Osteocyte (in vitro differentiated cells): ENCODE measurements around the gene SENP8. TPM values are rescaled to one million over a fixed set of nuclear protein-coding genes. Genes with fewer than 3 reads are reported as not detected.
"Not testable (repeated sequence)": the region's sequence is repeated elsewhere in the genome, so short reads cannot be mapped to it uniquely, and the experiment has no call there.

ENCODE experiments used
- DNase-seq: peaks from one replicate; pipeline ENCODE4 v3.0.0; 2021; ENCODE audit warnings: mixed read lengths; ENCODE audit not compliant: unreplicated experiment; ENCODE audit errors: extremely low spot score
- H3K27ac Mint-ChIP-seq: one replicate; pipeline ENCODE4 v1.8.0; 2021; ENCODE audit warnings: mild to moderate bottlenecking, mixed read lengths; ENCODE audit not compliant: unreplicated experiment
- H3K27me3 Mint-ChIP-seq: one replicate; pipeline ENCODE4 v1.8.0; 2021; ENCODE audit warnings: mixed read lengths; ENCODE audit not compliant: unreplicated experiment
- H3K36me3 Mint-ChIP-seq: one replicate; pipeline ENCODE4 v1.8.0; 2021; ENCODE audit warnings: mixed read lengths; ENCODE audit not compliant: unreplicated experiment
- H3K4me1 Mint-ChIP-seq: one replicate; pipeline ENCODE4 v1.8.0; 2021; ENCODE audit warnings: mixed read lengths; ENCODE audit not compliant: unreplicated experiment
- H3K4me3 Mint-ChIP-seq: one replicate; pipeline ENCODE4 v1.8.0; 2021; ENCODE audit warnings: mild to moderate bottlenecking, moderate library complexity, mixed read lengths; ENCODE audit not compliant: unreplicated experiment
- H3K9me3 Mint-ChIP-seq: one replicate; pipeline ENCODE4 v1.8.0; 2021; ENCODE audit warnings: mixed read lengths; ENCODE audit not compliant: unreplicated experiment
- total RNA-seq: library from RNA; stranded (reverse); gene quantifications from 2 replicates; pipeline ENCODE4 v1.2.1, GENCODE V29; 2021
- TF ChIP-seq, protein P1 (sequence below): fragments of 200-600 bp; sonication (generic); IDR thresholded peaks from 2 replicates; pipeline ENCODE4 v1.5.0; 2021; ENCODE audit warnings: antibody characterized with exemption, mild to moderate bottlenecking, moderate library complexity

Gene SENP8
- total RNA-seq, 1 donor from 2014 or later: 4.0 TPM

DNA sequence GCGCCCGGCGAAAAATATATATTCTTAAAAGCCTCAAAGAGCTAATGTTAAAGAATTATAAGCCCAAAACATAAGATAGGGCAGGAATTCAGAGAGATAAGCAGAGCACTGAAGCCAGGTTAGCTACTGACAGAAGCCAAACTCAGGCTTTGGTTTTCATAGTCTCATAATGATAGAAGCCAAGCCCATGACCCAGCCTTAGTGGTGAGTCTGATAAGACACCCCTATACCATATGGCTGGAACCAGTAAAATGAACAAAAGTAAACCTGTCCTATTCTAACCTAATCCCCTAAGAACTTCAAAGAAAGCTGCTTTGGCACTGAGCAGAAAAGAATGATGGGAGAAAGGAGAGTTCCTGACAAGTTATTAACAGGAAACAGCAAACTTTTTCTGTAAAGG, 26.2 kb upstream of the SENP8 start:
- H3K27ac Mint-ChIP-seq: no peak overlapping the region
- H3K27me3 Mint-ChIP-seq: no peaks in the 10 kb centered on the region
- TF ChIP-seq, protein P1, sequence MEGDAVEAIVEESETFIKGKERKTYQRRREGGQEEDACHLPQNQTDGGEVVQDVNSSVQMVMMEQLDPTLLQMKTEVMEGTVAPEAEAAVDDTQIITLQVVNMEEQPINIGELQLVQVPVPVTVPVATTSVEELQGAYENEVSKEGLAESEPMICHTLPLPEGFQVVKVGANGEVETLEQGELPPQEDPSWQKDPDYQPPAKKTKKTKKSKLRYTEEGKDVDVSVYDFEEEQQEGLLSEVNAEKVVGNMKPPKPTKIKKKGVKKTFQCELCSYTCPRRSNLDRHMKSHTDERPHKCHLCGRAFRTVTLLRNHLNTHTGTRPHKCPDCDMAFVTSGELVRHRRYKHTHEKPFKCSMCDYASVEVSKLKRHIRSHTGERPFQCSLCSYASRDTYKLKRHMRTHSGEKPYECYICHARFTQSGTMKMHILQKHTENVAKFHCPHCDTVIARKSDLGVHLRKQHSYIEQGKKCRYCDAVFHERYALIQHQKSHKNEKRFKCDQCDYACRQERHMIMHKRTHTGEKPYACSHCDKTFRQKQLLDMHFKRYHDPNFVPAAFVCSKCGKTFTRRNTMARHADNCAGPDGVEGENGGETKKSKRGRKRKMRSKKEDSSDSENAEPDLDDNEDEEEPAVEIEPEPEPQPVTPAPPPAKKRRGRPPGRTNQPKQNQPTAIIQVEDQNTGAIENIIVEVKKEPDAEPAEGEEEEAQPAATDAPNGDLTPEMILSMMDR: no peak
- H3K36me3 Mint-ChIP-seq: peaks cover 9% of the 10 kb centered on the region
- H3K9me3 Mint-ChIP-seq: peaks cover 4% of the 10 kb centered on the region
- no peaks in the 10 kb centered on the region for H3K4me1 Mint-ChIP-seq
- no peak for DNase-seq
- H3K4me3 Mint-ChIP-seq: no peak overlapping the region

DNA sequence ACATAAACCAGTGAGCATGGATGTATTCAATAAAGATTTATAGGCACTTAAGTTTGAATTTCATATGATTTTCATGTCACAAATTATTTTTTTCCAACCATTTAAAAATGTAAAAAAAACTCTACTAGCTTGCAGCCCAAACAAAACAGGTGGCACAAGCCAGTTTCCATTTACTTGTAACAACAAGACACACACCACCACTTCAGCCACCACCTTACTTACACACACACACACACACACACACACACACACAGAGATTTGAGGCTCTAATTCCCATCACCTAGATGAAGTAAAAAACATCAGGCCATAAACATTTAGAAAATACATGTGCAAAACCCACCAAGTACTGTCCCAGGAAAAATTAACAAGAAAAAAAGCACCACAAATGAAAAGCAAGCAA, 25.5 kb upstream of the SENP8 start:
- H3K27ac Mint-ChIP-seq: no peak overlapping the region
- H3K9me3 Mint-ChIP-seq: peaks cover 4% of the 10 kb centered on the region
- peaks cover 9% of the 10 kb centered on the region for H3K36me3 Mint-ChIP-seq

GRCh38 chr15:72096796-72097195, 21.4 kb upstream of the SENP8 start:
- peaks cover 3% of the 10 kb centered on the region for H3K4me1 Mint-ChIP-seq
- H3K27me3 Mint-ChIP-seq: no peaks in the 10 kb centered on the region
- no peak for DNase-seq
- peaks cover 4% of the 10 kb centered on the region for H3K9me3 Mint-ChIP-seq
- no peak overlapping the region for H3K27ac Mint-ChIP-seq
- peaks cover 7% of the 10 kb centered on the region for H3K36me3 Mint-ChIP-seq
- no peak overlapping the region for H3K4me3 Mint-ChIP-seq
- TF ChIP-seq, protein P1: no peak

More for the DNA sequence above, 25.5 kb upstream of the SENP8 start:
- Mint-ChIP-seq H3K27me3 (no peaks in the 10 kb centered on the region), H3K4me1 (no peaks in the 10 kb centered on the region), H3K4me3 (no peak overlapping the region)
- TF ChIP-seq, protein P1: no peak
- DNase-seq: no peak

- Mint-ChIP-seq H3K27me3 (no peaks in the 10 kb centered on the region), H3K27ac (no peak overlapping the region), H3K4me3 (no peak overlapping the region), H3K9me3 (peaks cover 4% of the 10 kb centered on the region), H3K4me1 (peaks cover 5% of the 10 kb centered on the region), H3K36me3 (peaks cover 4% of the 10 kb centered on the region)
- no peak for DNase-seq
- TF ChIP-seq, protein P1: no peak
Measured at GRCh38 chr15:72098040-72098439, 20.2 kb upstream of the SENP8 start.

GRCh38 chr15:72099155-72099554, 19.0 kb upstream of the SENP8 start:
- Mint-ChIP-seq H3K36me3 (peaks cover 4% of the 10 kb centered on the region), H3K27me3 (no peaks in the 10 kb centered on the region), H3K4me3 (no peak overlapping the region), H3K27ac (no peak overlapping the region), H3K9me3 (peaks cover 4% of the 10 kb centered on the region), H3K4me1 (peaks cover 5% of the 10 kb centered on the region)
- TF ChIP-seq, protein P1: no peak
- DNase-seq: no peak

DNA sequence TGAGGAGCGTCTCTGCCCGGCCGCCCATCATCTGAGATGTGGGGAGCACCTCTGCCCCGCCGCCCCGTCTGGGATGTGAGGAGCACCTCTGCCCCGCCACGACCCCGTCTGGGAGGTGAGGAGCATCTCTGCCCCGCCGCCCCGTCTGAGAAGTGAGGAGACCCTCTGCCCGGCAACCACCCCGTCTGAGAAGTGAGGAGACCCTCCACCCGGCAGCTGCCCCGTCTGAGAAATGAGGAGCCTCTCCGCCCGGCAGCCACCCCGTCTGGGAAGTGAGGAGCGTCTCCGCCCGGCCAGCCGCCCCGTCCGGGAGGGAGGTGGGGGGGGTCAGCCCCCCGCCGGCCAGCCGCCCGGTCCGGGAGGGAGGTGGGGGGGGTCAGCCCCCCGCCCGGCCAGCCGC, 17.7 kb upstream of the SENP8 start:
- H3K27ac Mint-ChIP-seq, H3K36me3 Mint-ChIP-seq, H3K4me1 Mint-ChIP-seq, H3K9me3 Mint-ChIP-seq, DNase-seq, H3K27me3 Mint-ChIP-seq, H3K4me3 Mint-ChIP-seq: not testable (repeated sequence)
